Right cardiac atrium (tissue), 5 donors: Measurements from ENCODE around the gene PTPRN2. TPM values are rescaled to one million over a fixed set of nuclear protein-coding genes. Genes with fewer than 3 reads are reported as not detected.

Experiments
- ATAC-seq, 2 donors: fragments of 200-7000 bp; cut with Tn5 transposase; one replicate each; pipeline versions ENCODE4 v1.8.0 to v1.9.1; 2020; ENCODE audit warnings: moderate library complexity in 2 of 2, mild to moderate bottlenecking in 1 of 2
- DNase-seq, 3 donors: peaks; one replicate each; pipeline ENCODE4 v3.0.0-alpha.2; 2020
- H3K27ac ChIP-seq: one replicate; pipeline ENCODE4 v1.5.1; 2013; ENCODE audit warnings: mild to moderate bottlenecking, low read length, control low read depth, moderate library complexity
- H3K27me3 ChIP-seq: one replicate; pipeline ENCODE4 v1.6.1; 2013; ENCODE audit not compliant: control insufficient read depth, insufficient read depth
- H3K4me1 ChIP-seq: one replicate; pipeline ENCODE4 v1.6.1; 2013; ENCODE audit warnings: low read length; ENCODE audit not compliant: control insufficient read depth, insufficient read depth
- H3K4me3 ChIP-seq: one replicate; pipeline ENCODE4 v1.5.1; 2013; ENCODE audit warnings: low read length, control low read depth
- H3K9me3 ChIP-seq: one replicate; pipeline ENCODE4 v1.6.1; 2013; ENCODE audit warnings: low read length; ENCODE audit not compliant: control insufficient read depth
- WGBS: extraction: QIAGEN DNeasy Blood & Tissue Kit; methylation state at CpG from one replicate; pipeline ENCODE4 v1.1.7; 2013; 5-methylcytosine and 5-hydroxymethylcytosine counted together
- intact Hi-C, 4 donors: fragments of 100-400 bp; cut with DNase I; formaldehyde crosslinking; loops; one replicate each; pipeline versions ENCODE4 v1.11.0 to v1.14.0; 2022 to 2023
- polyA plus RNA-seq: library from polyadenylated mRNA; stranded (reverse); fragments of 200-250 nt; gene quantifications from one replicate; pipeline ENCODE4 v1.2.3, GENCODE V29; 2013
- total RNA-seq, 4 donors: library from RNA; stranded (reverse); fragmentation: NEBNext Ultra II Directional; extraction: Animal tissue kit (Norgen Biotek cat#: 25700); gene quantifications; one replicate each; pipeline ENCODE4 v1.2.1, GENCODE V29; 2021
- donor health status: healthy with polysubstance abuse.
- donor health status: DM: no; HTN: yes; CAD: no.
- donor health status: DM: no; HTN: no; CAD: no.
- donor health status: DM: no; HTN: yes; CAD: no; lungs with severe emphysema.
- donor health status: DM: yes; HTN: yes; CAD: no.

The PTPRN2 gene
- total and polyA plus RNA-seq, 5 donors = 1.5 to 3.9 (median 1.9) TPM

DNA sequence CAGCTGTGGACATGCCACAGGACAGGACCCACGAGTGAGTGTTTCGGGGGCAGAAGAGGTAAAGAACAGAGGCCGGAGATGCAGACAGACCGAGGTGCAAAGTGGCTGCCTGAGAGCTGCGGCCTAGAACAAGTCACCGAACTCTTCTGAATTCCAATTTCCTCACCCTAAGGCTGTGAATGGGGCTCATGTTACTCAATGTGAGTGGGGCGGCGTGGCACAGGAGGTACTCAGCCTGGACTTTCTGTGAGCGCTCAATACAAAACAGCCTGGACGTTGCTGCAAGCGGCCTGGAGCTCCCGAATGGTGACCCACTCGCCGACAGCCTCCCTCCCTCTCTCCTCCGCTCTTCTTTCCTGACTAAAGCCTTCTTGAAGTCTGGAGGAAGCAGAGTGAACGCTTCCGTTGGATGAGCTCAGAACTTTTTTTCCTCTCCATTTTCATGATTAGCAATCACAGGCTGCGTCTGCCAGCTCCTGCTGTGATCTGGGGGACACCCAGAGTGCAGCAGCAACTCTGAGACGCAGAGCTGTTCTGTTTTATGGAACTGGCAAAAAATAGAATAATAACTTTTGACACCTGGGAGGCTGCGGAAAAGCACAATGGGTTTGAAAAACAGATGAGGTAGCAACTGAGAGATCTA, 108.5 kb downstream of the PTPRN2 start:
- Histone ChIP-seq H3K9me3 (no peaks in the 10 kb centered on the region), H3K27ac (no peak overlapping the region), H3K4me3 (no peak overlapping the region), H3K27me3 (no peaks in the 10 kb centered on the region), H3K4me1 (no peaks in the 10 kb centered on the region)
- ATAC-seq (no peak), DNase-seq (no peak)
- intact Hi-C loops = no loop called here
- 70% methylated on average over 20 of the region's 20 CpGs for WGBS

DNA sequence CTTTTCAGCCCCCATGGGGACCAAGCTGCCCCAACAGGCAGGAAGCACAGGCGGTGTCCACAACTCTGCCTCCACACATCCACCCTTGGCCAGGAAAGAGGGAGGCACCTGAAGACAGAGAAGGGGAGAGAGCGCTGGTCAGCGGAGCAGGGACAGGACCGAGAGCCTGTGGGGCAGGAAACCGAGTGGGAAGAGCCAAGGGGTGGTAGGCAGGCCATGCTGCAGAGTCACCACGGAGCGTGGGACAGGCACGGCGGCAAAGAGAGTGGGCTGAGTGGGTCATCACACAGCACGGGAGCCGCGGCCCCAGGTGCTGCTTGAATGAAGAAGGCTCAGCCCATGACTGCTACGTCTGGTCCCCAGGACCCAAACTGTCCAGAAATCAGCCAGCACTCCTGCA, 109.8 kb downstream of the PTPRN2 start:
- no peak overlapping the region for H3K27ac ChIP-seq
- H3K27me3 ChIP-seq = no peaks in the 10 kb centered on the region
- intact Hi-C loops = no loop called here
- no peak for DNase-seq
- no peak for ATAC-seq
- WGBS = 79% methylated on average over 13 of the region's 13 CpGs
- no peaks in the 10 kb centered on the region for H3K9me3 ChIP-seq
- no peaks in the 10 kb centered on the region for H3K4me1 ChIP-seq
- H3K4me3 ChIP-seq = no peak overlapping the region

DNA sequence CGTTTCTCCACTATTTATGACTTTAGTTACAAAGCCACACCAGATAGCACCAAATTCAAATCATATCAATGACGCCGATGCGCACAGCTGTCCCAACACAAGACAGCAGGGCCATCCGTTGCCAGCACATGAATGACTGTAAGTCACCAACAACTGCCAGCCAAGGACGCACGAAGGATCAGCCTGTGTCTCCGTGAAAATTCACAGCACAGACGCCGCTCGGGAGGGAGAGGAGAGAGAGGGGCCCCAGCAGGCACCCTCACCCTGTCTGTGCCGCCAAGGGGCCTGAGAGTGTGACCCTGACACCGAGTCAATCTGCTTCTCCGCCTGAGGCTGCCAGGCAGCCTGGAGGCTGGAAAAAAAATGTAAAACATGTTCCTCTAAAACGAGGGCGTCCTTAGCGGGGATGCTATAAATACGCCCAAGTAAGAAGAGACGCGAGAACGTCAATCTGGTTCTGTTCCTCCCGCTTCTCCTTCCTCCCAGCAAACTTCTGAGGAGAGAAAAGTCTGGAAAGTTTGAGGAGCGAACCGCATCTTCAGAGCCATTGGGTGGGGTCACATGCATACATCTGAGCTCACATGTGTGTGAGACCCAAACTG, 111.2 kb downstream of the PTPRN2 start:
- H3K9me3 ChIP-seq = no peaks in the 10 kb centered on the region
- intact Hi-C loops = no loop called here
- WGBS = 81% methylated on average over 24 of the region's 24 CpGs
- H3K27me3 ChIP-seq = no peaks in the 10 kb centered on the region
- H3K27ac ChIP-seq = no peak overlapping the region
- H3K4me1 ChIP-seq = no peaks in the 10 kb centered on the region
- DNase-seq (no peak), ATAC-seq (no peak)
- no peak overlapping the region for H3K4me3 ChIP-seq

DNA sequence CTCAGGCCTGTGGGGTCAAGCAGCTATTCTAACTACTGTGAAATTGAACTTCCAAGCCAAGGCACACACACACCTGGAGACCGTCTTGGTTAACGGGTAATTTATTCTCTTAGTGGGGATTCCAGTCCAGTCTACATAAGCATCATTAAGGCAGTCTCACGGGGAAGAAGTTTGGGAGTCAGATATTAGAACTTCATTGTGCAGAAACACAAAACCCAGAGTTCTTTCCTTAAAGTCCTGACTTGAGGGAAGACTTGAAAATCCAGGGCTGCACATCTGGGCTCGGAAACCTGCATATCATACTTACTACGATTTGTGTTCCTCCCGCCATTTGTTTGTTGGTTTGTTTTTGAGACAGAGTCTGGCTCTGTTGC, 112.0 kb downstream of the PTPRN2 start:
- Histone ChIP-seq H3K4me3 (no peak overlapping the region), H3K27ac (no peak overlapping the region), H3K9me3 (no peaks in the 10 kb centered on the region), H3K27me3 (no peaks in the 10 kb centered on the region), H3K4me1 (no peaks in the 10 kb centered on the region)
- no peak for DNase-seq
- no peak for ATAC-seq
- intact Hi-C loops = no loop called here
- 90% methylated on average over 6 of the region's 6 CpGs for WGBS

DNA sequence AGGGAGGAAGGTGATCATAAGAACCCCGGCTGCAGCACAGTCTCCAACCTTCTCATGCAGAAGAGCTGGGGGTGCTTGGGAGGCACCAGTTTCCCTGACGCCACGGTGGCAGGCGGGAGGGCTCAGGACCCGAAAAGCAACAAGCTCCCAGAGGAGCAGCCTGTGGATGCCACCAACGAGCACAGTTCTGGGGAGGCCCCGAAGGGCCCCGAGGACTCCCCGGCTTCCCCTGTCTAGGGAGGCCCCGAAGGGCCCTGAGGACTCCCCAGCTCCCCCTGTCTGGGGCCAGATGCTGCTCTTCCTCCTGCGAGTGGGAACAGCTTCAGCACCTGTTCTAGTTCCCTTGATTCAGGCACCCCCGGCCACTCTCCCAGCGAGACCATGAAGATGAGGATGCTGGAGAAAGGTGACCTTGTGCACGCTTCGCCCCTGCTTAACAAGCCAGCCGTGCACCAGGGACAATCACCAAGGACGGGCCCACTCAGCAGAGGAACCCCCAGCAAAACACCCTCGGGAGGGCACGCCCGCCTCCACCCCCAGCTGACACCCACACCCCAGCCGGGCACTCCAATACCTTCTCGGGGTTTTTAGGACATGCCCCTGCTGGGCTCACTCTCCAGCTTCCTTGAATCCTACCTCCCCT, 112.5 kb downstream of the PTPRN2 start:
- H3K4me1 ChIP-seq = no peaks in the 10 kb centered on the region
- no peaks in the 10 kb centered on the region for H3K9me3 ChIP-seq
- no peaks in the 10 kb centered on the region for H3K27me3 ChIP-seq
- intact Hi-C loops = no loop called here
- H3K27ac ChIP-seq = no peak overlapping the region
- 92% methylated on average over 22 of the region's 22 CpGs for WGBS
- DNase-seq = no peak
- H3K4me3 ChIP-seq = no peak overlapping the region
- ATAC-seq = no peak

DNA sequence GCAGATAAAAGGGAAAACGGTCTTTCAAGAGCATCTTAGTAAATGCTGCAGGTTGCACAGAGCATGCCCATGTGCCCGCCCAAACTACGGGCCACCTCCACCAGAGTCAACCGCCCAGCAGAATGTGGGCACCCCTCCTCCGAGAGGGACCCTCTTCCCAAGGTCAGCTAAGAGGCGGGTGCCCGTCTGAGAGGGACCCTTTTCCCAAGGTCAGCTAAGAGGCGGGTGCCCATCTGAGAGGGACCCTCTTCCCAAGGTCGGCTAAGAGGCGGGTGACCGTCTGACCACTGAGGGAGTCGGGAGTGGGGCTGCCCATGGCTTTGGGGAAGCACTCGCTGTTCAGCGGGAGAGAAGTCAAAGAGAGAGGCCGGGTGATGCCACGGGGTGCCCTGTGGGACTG, 113.1 kb downstream of the PTPRN2 start:
- no peak for ATAC-seq
- Histone ChIP-seq H3K27me3 (no peaks in the 10 kb centered on the region), H3K9me3 (no peaks in the 10 kb centered on the region), H3K27ac (no peak overlapping the region), H3K4me3 (no peak overlapping the region), H3K4me1 (no peaks in the 10 kb centered on the region)
- no peak for DNase-seq
- WGBS = 82% methylated on average over 16 of the region's 16 CpGs
- intact Hi-C loops = no loop called here

DNA sequence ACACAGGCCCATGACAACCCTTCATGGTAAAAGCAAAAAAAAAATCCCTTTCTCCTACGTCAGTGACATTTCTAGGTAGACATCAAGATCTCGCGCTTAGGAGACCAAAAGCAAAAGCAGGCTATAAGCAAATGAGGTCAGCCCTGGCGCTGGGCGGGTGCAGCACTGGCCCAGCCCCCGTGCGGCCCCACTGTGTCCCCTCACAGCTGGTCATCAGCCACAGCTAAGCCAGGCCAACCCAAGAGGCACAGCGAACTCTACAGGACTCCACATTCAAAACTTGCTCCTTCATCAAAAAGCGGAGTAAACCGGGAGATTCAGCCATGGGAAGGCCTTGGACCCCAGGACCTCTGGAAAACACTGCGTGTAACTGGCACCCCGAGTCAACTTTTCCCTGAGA, 113.7 kb downstream of the PTPRN2 start:
- no peak for ATAC-seq
- no peak for DNase-seq
- intact Hi-C loops = no loop called here
- no peaks in the 10 kb centered on the region for H3K4me1 ChIP-seq
- no peaks in the 10 kb centered on the region for H3K27me3 ChIP-seq
- H3K9me3 ChIP-seq = no peaks in the 10 kb centered on the region
- 88% methylated on average over 12 of the region's 12 CpGs for WGBS
- no peak overlapping the region for H3K4me3 ChIP-seq
- no peak overlapping the region for H3K27ac ChIP-seq

DNA sequence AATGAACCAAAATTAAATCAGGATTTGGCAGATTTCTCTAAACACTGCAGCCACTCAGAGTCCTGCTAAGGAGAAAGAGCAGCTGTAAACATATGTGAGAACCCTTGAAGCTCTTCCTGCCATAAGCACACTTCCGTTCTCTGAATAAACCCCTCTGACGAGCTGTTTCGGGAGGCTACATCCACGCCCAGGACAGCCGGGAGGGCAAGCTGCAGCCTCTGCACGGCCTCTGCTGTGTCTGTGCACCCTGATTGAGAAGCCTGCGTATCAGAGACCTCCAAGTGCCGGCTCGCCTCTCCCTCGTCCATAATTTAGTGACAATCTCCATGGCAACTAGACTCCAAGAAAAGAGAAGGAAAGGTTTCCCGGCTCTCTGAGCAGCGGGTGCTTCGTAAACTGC, 114.4 kb downstream of the PTPRN2 start:
- no peak overlapping the region for H3K27ac ChIP-seq
- no peak for DNase-seq
- intact Hi-C loops = no loop called here
- 16% methylated on average over 13 of the region's 13 CpGs for WGBS
- H3K4me3 ChIP-seq = no peak overlapping the region
- H3K4me1 ChIP-seq = no peaks in the 10 kb centered on the region
- H3K27me3 ChIP-seq = no peaks in the 10 kb centered on the region
- H3K9me3 ChIP-seq = no peaks in the 10 kb centered on the region
- no peak for ATAC-seq

DNA sequence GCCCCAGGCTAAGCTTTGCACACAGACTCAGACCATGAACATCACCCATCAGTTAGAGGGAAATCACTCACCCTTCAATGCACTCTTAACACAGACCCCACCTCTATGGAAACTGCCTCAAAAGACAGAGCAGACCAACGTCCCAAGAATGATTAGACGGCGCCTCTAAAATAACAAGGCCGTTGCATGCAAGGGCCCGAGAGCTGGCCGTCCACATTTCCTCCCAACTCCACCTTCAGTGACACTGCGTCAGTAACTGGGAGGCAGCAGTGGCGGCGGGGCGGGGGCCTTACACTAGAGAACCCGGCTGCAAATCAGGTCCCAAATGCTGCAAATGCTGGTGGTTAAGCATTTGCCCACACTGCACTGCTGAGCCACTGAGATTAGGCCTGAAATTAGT, 115.0 kb downstream of the PTPRN2 start:
- ATAC-seq = no peak
- no peaks in the 10 kb centered on the region for H3K4me1 ChIP-seq
- no peak overlapping the region for H3K27ac ChIP-seq
- no peak for DNase-seq
- no peak overlapping the region for H3K4me3 ChIP-seq
- 62% methylated on average over 11 of the region's 11 CpGs for WGBS
- intact Hi-C loops = no loop called here
- no peaks in the 10 kb centered on the region for H3K9me3 ChIP-seq
- no peaks in the 10 kb centered on the region for H3K27me3 ChIP-seq

DNA sequence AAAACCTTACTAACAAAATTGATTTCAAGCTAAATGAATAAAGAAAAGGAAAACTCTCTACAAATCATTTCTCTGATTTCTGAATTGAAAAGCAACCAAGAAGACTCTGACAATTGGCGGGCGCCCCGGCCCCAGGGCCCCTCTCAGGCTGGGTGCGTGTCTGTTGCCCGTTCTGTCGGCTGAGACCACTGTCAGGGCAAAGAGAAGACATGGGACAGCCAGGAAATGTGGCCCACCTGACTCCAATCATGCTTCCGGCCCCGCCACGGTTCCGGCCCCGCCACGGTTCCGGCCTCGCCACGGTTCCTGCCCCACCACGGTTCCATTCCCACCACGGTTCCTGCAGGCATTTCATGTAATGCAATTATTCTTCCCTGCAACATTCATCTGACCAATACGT, 115.9 kb downstream of the PTPRN2 start:
- Histone ChIP-seq H3K4me1 (no peaks in the 10 kb centered on the region), H3K4me3 (no peak overlapping the region), H3K9me3 (no peaks in the 10 kb centered on the region), H3K27ac (no peak overlapping the region), H3K27me3 (no peaks in the 10 kb centered on the region)
- DNase-seq = no peak
- ATAC-seq = no peak
- 94% methylated on average over 18 of the region's 18 CpGs for WGBS
- intact Hi-C loops = no loop called here

DNA sequence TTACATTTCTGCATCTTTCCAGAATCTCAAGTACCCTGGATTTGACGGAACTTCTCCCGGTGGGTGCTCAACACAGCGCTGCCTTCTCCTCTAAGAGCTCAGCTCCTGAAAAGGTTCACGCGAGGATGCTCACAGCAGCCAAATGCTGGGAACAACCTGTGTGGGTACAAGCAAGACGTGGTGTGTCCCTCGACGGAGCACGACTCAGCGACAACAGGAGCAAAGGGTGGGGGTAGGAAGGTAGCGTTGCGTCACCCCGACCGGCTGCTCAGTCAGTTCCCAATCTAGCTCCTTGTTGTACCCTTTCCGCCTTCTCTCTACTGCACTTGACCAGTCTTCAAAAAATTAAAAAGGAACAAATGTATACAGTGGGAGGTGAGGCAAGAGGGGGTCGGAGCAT, 117.3 kb downstream of the PTPRN2 start:
- ATAC-seq = no peak
- no peak overlapping the region for H3K27ac ChIP-seq
- no peak for DNase-seq
- intact Hi-C loops = no loop called here
- H3K4me1 ChIP-seq = no peaks in the 10 kb centered on the region
- no peaks in the 10 kb centered on the region for H3K27me3 ChIP-seq
- no peaks in the 10 kb centered on the region for H3K9me3 ChIP-seq
- no peak overlapping the region for H3K4me3 ChIP-seq
- WGBS = 80% methylated on average over 16 of the region's 16 CpGs
